Measurements from ENCODE around the gene CNIH4.

DNA sequence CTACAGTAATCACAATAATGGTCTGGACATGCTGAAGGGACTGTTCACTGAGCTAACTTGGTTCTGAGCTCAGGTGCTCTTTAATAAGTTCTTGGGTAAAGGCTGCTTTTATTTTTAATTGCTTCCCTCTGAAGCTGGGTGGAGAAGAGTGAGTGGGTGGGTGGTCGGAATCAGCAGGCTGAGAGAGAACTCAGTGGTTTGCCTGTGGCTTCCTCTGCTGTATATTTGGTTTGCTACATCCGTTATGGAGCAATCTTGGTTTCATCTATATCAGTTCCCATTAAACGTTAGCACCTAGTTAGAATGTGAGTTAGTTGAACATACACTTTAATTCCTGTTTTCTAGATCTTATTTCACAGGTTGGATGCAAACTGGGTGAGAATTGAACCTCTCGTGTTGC lies 23.3 kb downstream of the CNIH4 start:
- TF ChIP-seq CTCF (conservative IDR thresholded peaks at IDR 0.05) (no peak), ZFX (IDR thresholded peaks at IDR 0.05) (no peak)
